Measurements from ENCODE around the gene ABCB9. TPM values are rescaled to one million over a fixed set of nuclear protein-coding genes. Genes with fewer than 3 reads are reported as not detected.

The ABCB9 gene
- total RNA-seq, 4 donors from 2014 or later: 1.5 to 9.2 (median 1.7) TPM

GRCh38 chr12:122979908-122980182 is 13.6 kb upstream of the ABCB9 start:
- TF ChIP-seq CTCF (IDR thresholded peaks at IDR 0.05; ENCODE audit: low read depth): no peak

- TF ChIP-seq CTCF (IDR thresholded peaks at IDR 0.05; ENCODE audit: low read depth): no peak
Measured at GRCh38 chr12:122979001-122979907, 13.0 kb upstream of the ABCB9 start.

- TF ChIP-seq CTCF (IDR thresholded peaks at IDR 0.05; ENCODE audit: low read depth): no peak
Measured at GRCh38 chr12:122978507-122978955, 12.3 kb upstream of the ABCB9 start.

- TF ChIP-seq CTCF (IDR thresholded peaks at IDR 0.05; ENCODE audit: low read depth): no peak
Measured at GRCh38 chr12:122977655-122978392, 11.6 kb upstream of the ABCB9 start.

- no peak for TF ChIP-seq CTCF (IDR thresholded peaks at IDR 0.05; ENCODE audit: low read depth)
Measured at GRCh38 chr12:122977153-122977552, 10.9 kb upstream of the ABCB9 start.

GRCh38 chr12:122976648-122976975 is 10.3 kb upstream of the ABCB9 start:
- TF ChIP-seq CTCF (IDR thresholded peaks at IDR 0.05; ENCODE audit: low read depth): no peak

Data from subcutaneous adipose tissue (tissue), 4 donors.